H1 (cell line): Measurements from ENCODE around the gene STXBP6. TPM values are rescaled to one million over a fixed set of nuclear protein-coding genes. Genes with fewer than 3 reads are reported as not detected.

Experiments
- E2F6 ChIP-seq: IDR thresholded peaks from 2 replicates; pipeline ENCODE4 v1.6.1; 2012; ENCODE audit warnings: inconsistent platforms
- HDAC2 ChIP-seq, 2 experiments: fragments of 300-600 bp in 1 of 2; sonication (generic) in 1 of 2; IDR thresholded peaks; 2 replicates each; pipeline ENCODE4 v1.6.1; 2011 to 2012; ENCODE audit warnings: low read depth in 2 of 2, low read length in 2 of 2, mild to moderate bottlenecking in 2 of 2, moderate library complexity in 2 of 2, borderline replicate concordance in 1 of 2, inconsistent platforms in 1 of 2
- NRF1 ChIP-seq: IDR thresholded peaks from 2 replicates; pipeline ENCODE4 v1.6.1; 2011; ENCODE audit warnings: mild to moderate bottlenecking, low read depth, low read length, improper control_type of control experiment
- PHF8 ChIP-seq: fragments of 200-600 bp; sonication (generic); conservative IDR thresholded peaks from 2 replicates; pipeline ENCODE4 v1.7.1; 2012; ENCODE audit warnings: low read depth, mild to moderate bottlenecking, inconsistent platforms, low read length, moderate library complexity
- RBBP5 ChIP-seq: IDR thresholded peaks from 2 replicates; pipeline ENCODE4 v1.7.1; 2012; ENCODE audit warnings: low read depth, mild to moderate bottlenecking, inconsistent platforms, low read length, moderate library complexity, borderline replicate concordance
- RFX5 ChIP-seq: IDR thresholded peaks from 2 replicates; pipeline ENCODE4 v1.6.1; 2011; ENCODE audit warnings: low read depth, low read length, improper control_type of control experiment, borderline replicate concordance
- SAP30 ChIP-seq: fragments of 300-600 bp; sonication (generic); IDR thresholded peaks from 2 replicates; pipeline ENCODE4 v1.7.1; 2012; ENCODE audit warnings: low read length, moderate library complexity, mild to moderate bottlenecking, inconsistent platforms; ENCODE audit not compliant: insufficient read depth, insufficient replicate concordance
- SUZ12 ChIP-seq: fragments of 200-600 bp; sonication (generic); IDR thresholded peaks from 2 replicates; pipeline ENCODE4 v1.6.1; 2012; ENCODE audit warnings: mild to moderate bottlenecking, inconsistent platforms, low read length, moderate library complexity, mixed read lengths
- TAF1 ChIP-seq: IDR thresholded peaks from 2 replicates; pipeline ENCODE4 v1.6.1; 2011; ENCODE audit warnings: mild to moderate bottlenecking, low read depth, low read length
- polyA plus RNA-seq, 7 experiments: library from polyadenylated mRNA; depleted of rRNA in 3 of 7; stranded (reverse) in 5 of 7; unstranded in 2 of 7; fragments of >200 nt in 5 of 7; fragments of 200-250 nt in 2 of 7; gene quantifications; 1 replicate in 5 of 7; 2 replicates in 1 of 7; 4 replicates in 1 of 7; pipeline versions ENCODE4 v1.2.1 to v1.2.3, GENCODE V29; 2011 to 2013; ENCODE audit warnings: missing spikeins in 2 of 7, mixed read lengths in 2 of 7
- total RNA-seq: library from RNA; stranded (reverse); fragmentation: NEBNext Ultra II Directional; extraction: Animal tissue kit (Norgen Biotek cat#: 25700); gene quantifications from 2 replicates; pipeline ENCODE4 v1.2.1, GENCODE V29; 2021

The STXBP6 gene
- total and polyA plus RNA-seq, 2 of the 8 experiments (the other 6 are each of a cell fraction or from before 2014, with no cell fraction given) = 9.4 to 18.1 TPM

- TF ChIP-seq NRF1 (peak; percentile 45), PHF8 (peak; percentile 46; the same call in 1 of the 2 replicates), HDAC2 (IDR thresholded peaks at IDR 0.05; ENCODE audit: borderline replicate concordance in 1 of 2, low read depth in 2 of 2, low read length in 2 of 2) (0 out of 4 replicates have a peak, but pooled peaks of 1 of the 2 experiments have one; percentile 34), RFX5 (no peak), E2F6 (peak; percentile 83), SUZ12 (peak; percentile 84), TAF1 (0 out of 2 replicates have a peak, but pooled peaks have one; percentile 26), RBBP5 (0 out of 2 replicates have a peak, but pooled peaks have one; percentile 33), SAP30 (no peak)
Observed at GRCh38 chr14:25049568-25050268, at the start of gene STXBP6 (continued).
